ENCODE data around the gene TP53TG5. TPM values are rescaled to one million over a fixed set of nuclear protein-coding genes. Genes with fewer than 3 reads are reported as not detected.

The TP53TG5 gene
- total and polyA plus RNA-seq, 7 donors = 0.12 to 1.0 (median 0.38) TPM; not detected in 2

- peaks cover 4% of the 10 kb centered on the region for H3K4me1 ChIP-seq
- ATAC-seq (no peak), DNase-seq (no peak)
- H3K27ac ChIP-seq = peak overlapping the region; percentile 9
- intact Hi-C loops (cut with DNase I) = no loop called here
- H3K36me3 ChIP-seq (ENCODE audit: insufficient read depth in 1 of 2, low read depth in 1 of 2) = peaks cover 21 to 98% of the 10 kb centered on the region in 2 donors
- WGBS, 3 donors = 86 to 94% (median 91%) methylated on average over 3 of the region's 3 CpGs
- no peaks in the 10 kb centered on the region for H3K27me3 ChIP-seq (ENCODE audit: insufficient read depth in 3 of 3, low read length in 2 of 3)
- TF ChIP-seq CTCF (IDR thresholded peaks at IDR 0.05) = no peak
- no peak overlapping the region for H3K4me3 ChIP-seq
- no peaks in the 10 kb centered on the region for H3K9me3 ChIP-seq
Observed at GRCh38 chr20:45330476-45330875, 47.6 kb downstream of the TP53TG5 start.

- Histone ChIP-seq H3K27me3 (ENCODE audit: insufficient read depth in 3 of 3, low read length in 2 of 3) (no peaks in the 10 kb centered on the region), H3K4me1 (peaks cover 4% of the 10 kb centered on the region), H3K36me3 (ENCODE audit: insufficient read depth in 1 of 2, low read depth in 1 of 2) (peaks cover 21 to 98% of the 10 kb centered on the region in 2 donors), H3K27ac (peak overlapping the region; percentile 14), H3K9me3 (no peaks in the 10 kb centered on the region), H3K4me3 (no peak overlapping the region)
- DNase-seq = peak in 1 of 2 donors; percentile 28
- 75 to 82% (median 82%) methylated on average over 7 of the region's 7 CpGs for WGBS, 3 donors
- ATAC-seq = peak; percentile 11 to 17 (median 14)
- intact Hi-C loops (cut with DNase I) = no loop called here
- no peak for TF ChIP-seq CTCF (IDR thresholded peaks at IDR 0.05)
Observed at GRCh38 chr20:45329497-45330319, 48.4 kb downstream of the TP53TG5 start.

GRCh38 chr20:45328451-45328850 lies 49.7 kb downstream of the TP53TG5 start:
- ATAC-seq (no peak), DNase-seq (no peak)
- H3K27ac ChIP-seq = peak overlapping the region; percentile 14
- no peaks in the 10 kb centered on the region for H3K9me3 ChIP-seq
- no peak for TF ChIP-seq CTCF (IDR thresholded peaks at IDR 0.05)
- no peaks in the 10 kb centered on the region for H3K27me3 ChIP-seq (ENCODE audit: insufficient read depth in 3 of 3, low read length in 2 of 3)
- H3K36me3 ChIP-seq (ENCODE audit: insufficient read depth in 1 of 2, low read depth in 1 of 2) = peaks cover 21 to 85% of the 10 kb centered on the region in 2 donors
- peaks cover 7% of the 10 kb centered on the region for H3K4me1 ChIP-seq
- H3K4me3 ChIP-seq = no peak overlapping the region
- 77 to 95% (median 82%) methylated on average over 4 of the region's 4 CpGs for WGBS, 3 donors
- intact Hi-C loops (cut with DNase I) = no loop called here

- WGBS, 3 donors = 50 to 62% (median 54%) methylated on average over 6 of the region's 6 CpGs
- DNase-seq = peak in 1 of 2 donors; percentile 55
- intact Hi-C loops (cut with DNase I) = no loop called here
- no peak for ATAC-seq
- Histone ChIP-seq H3K27me3 (ENCODE audit: insufficient read depth in 3 of 3, low read length in 2 of 3) (no peaks in the 10 kb centered on the region), H3K9me3 (no peaks in the 10 kb centered on the region), H3K4me3 (no peak overlapping the region), H3K27ac (peak overlapping the region; percentile 69), H3K4me1 (peaks cover 3% of the 10 kb centered on the region), H3K36me3 (ENCODE audit: insufficient read depth in 1 of 2, low read depth in 1 of 2) (peaks cover 20 to 54% of the 10 kb centered on the region in 2 donors)
- no peak for TF ChIP-seq CTCF (IDR thresholded peaks at IDR 0.05)
Observed at GRCh38 chr20:45325371-45325770, 52.8 kb downstream of the TP53TG5 start.
